Astrocyte of the hippocampus (primary cell): ENCODE results near the gene FBXW2.

ENCODE experiments used
- DNase-seq: peaks from one replicate; pipeline ENCODE4 v3.0.0; 2011; ENCODE audit warnings: low read depth, low spot score

FBXW2 gene

DNA sequence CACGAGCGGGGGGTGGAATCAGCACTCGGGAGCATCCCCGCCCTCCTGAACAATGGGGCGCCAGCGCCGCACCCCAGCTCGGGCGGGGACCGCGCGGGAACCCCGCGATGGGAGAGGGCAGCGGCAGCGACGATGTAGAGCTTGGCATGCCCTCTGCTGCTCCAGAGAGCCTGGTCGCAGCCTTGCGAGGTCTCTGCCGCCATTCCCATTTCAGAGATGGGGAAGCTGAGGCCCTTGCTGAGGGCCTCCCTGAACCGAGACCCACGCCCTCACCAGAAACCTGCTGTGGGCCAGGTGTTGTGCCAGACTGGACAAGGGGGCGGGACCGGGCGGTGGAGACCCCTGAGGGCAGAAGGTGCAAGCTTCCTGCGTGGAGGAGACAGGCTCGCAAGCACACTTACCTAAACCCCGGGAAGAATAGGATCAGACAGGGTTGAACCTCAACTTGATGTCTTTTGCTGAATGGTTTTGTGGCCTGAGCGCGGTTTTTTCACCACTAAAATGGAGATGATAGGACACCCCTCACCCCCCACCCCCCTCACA lies 78.3 kb downstream of the FBXW2 start:
- DNase-seq: no peak

DNA sequence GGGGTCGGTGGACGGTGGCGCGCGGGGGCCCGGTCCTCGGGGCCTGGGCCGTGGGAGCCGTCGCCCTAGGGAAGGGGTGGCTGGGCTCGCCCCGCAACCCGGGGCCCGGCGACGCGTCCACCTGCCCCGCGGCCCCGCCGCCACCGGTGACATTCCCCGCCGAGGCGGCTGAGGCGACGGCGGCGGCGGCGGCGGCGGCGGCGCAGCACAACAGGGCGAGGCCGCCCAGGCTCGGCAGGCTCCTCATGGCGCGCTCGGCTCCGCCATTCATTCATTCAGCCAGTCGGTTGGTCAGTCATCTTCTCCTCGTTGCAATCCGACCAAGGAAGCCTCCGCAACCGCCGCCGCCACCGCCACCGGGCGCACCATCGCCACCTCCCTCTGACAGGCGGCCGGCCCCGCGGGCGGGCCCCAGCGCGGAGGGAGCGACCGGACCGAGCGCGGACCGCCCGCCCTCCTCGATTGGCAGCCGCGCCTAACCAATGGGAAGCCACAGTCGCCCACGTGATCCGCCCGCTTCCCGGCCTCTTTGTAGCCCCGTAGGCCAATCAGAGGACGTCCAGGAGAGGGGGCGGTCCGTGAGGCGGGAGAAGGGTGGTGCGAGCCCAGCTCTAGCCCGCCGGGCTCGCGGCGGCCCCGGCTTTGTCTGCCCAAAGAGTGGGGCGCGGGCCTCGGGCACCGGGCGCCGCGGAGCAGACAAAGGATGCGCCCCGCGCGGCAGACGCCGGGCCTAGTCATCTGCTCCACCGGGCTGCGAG lies 78.9 kb downstream of the FBXW2 start, which contains the start of gene MEGF9:
Gene MEGF9, minus strand, starts transcription at position 383 of the 758 bp plus-strand sequence. Its CDS starts 112 bp downstream, at position 271.
- peak; percentile 99 for DNase-seq

GRCh38 chr9:120713257-120714087 lies 79.7 kb downstream of the FBXW2 start:
- DNase-seq: peak; percentile 26

GRCh38 chr9:120712539-120713031 lies 80.6 kb downstream of the FBXW2 start:
- DNase-seq: no peak

GRCh38 chr9:120711841-120712538 lies 81.2 kb downstream of the FBXW2 start:
- DNase-seq: no peak

GRCh38 chr9:120711354-120711753 lies 81.9 kb downstream of the FBXW2 start:
- no peak for DNase-seq

GRCh38 chr9:120710110-120710981 lies 82.9 kb downstream of the FBXW2 start:
- DNase-seq: peak; percentile 51

DNA sequence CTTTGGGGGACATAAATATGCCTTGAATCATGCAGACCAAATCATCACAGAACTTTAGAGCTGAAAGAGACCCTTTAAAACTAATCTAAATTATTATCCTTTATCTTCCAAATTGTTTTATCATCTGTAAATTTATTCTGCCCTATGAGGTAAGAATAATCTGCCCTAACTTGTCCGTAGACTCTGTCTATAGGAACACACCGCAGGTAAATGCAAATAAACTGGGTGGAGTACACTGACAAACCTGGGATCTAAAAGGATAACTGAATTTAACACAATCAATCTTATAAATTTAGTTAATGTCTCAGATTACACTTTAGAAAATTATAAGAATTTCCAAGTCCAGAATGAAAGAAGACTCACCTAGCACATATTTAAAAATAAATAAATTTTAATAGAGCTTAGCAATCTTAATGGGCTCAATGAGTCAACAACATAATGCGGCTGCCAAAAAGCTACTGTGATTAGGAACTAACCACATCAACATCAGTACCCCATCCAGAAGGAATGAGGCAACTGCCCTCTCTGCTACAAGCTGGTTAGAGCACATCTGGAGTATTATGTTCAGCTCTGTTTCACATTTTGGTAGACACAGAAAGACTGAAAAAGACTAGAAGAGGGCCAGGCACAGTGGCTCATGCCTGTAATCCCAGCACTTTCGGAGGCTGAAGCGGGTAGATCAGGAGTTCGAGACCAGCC lies 84.5 kb downstream of the FBXW2 start:
- peak; percentile 50 for DNase-seq

DNA sequence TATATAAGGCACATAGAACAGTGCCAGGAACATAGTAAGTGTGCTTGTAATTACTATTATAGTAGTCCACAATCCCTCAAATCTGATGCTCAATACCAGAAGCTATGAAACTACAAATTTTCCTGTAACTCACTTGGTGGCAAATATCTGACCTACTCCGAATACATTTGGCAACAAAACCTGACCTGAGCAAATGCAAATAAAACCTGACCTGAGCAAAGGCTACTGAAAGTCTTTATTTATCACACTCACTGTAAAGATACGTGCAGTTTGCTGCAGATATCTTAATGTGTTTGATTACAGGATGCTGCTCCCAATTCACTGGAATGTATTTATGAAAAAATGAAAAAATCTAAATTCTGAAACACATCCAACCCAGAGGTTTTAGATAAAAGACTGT lies 86.0 kb downstream of the FBXW2 start:
- DNase-seq: no peak
